ENCODE data around the gene MBNL1.

Gene MBNL1

DNA sequence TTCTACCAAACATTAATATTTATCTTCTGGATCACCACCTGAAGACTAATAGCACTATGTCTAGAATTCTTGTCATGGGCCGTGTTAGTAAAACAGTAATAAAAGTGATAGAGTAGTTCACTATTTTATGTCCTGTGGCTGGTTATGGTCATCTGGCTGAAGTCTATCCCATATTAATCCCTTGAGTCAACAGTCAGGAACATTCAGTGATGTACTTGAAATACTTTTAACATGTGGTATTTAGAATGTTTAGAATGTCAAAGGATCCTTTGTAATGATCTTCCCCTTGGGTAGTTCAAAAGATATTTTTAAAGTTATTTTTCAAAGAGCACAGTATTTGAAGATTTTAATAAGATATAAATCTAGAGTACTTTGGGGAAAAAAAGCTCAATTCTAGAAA, 117.0 kb downstream of the MBNL1 start:
- no peak overlapping the region for H3K4me3 ChIP-seq (ENCODE audit: low read depth, low read length)
- TF ChIP-seq CTCF (IDR thresholded peaks at IDR 0.05; ENCODE audit: low read depth, low read length): no peak

GRCh38 chr3:152386208-152386607, 117.5 kb downstream of the MBNL1 start:
- TF ChIP-seq CTCF (IDR thresholded peaks at IDR 0.05; ENCODE audit: low read depth, low read length): no peak
- no peak overlapping the region for H3K4me3 ChIP-seq (ENCODE audit: low read depth, low read length)

DNA sequence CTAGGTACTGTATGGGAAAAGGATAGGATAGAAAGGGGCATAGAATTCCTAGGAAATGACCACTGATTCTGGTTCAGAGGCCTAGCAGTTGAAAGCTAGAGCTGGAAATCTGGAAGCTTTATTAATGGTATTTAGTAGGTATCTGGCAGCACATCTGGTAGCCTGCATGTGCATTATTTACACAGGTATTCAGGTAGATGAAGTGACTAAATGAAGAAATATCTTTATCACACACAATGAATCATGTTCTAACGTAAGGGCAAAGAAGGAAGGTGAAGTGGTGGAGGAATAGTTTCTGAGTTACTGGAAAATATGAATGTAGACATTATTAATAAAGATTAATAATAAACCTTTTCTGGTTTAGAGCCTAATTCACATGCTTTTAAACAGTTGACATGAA, 119.9 kb downstream of the MBNL1 start:
- no peak overlapping the region for H3K4me3 ChIP-seq (ENCODE audit: low read depth, low read length)
- TF ChIP-seq CTCF (IDR thresholded peaks at IDR 0.05; ENCODE audit: low read depth, low read length): no peak

- TF ChIP-seq CTCF (IDR thresholded peaks at IDR 0.05; ENCODE audit: low read depth, low read length): no peak
- H3K4me3 ChIP-seq (ENCODE audit: low read depth, low read length): no peak overlapping the region
These were observed 120.7 kb downstream of the MBNL1 start for GRCh38 chr3:152389316-152389934.

GRCh38 chr3:152390647-152391046, 121.9 kb downstream of the MBNL1 start:
- TF ChIP-seq CTCF (IDR thresholded peaks at IDR 0.05; ENCODE audit: low read depth, low read length): no peak
- no peak overlapping the region for H3K4me3 ChIP-seq (ENCODE audit: low read depth, low read length)

DNA sequence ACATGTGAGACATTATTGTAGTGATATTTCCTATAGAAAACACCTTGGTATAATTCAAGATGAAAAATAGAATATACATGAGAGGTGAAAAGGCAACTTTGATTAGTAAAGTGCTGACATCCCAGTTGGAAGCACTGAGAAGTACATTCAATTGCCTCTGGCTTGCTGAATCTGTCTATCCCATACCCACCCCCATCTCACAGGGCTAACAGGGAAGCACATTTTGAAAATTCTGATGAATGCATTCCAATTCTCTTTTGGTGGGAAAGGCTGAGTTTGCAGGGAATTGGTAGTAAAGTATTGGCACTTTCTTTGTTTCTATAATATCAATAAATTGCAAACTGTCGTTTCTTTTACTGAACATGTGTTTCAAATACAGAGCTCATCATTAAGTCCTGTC, 122.9 kb downstream of the MBNL1 start:
- TF ChIP-seq CTCF (IDR thresholded peaks at IDR 0.05; ENCODE audit: low read depth, low read length): no peak
- no peak overlapping the region for H3K4me3 ChIP-seq (ENCODE audit: low read depth, low read length)

DNA sequence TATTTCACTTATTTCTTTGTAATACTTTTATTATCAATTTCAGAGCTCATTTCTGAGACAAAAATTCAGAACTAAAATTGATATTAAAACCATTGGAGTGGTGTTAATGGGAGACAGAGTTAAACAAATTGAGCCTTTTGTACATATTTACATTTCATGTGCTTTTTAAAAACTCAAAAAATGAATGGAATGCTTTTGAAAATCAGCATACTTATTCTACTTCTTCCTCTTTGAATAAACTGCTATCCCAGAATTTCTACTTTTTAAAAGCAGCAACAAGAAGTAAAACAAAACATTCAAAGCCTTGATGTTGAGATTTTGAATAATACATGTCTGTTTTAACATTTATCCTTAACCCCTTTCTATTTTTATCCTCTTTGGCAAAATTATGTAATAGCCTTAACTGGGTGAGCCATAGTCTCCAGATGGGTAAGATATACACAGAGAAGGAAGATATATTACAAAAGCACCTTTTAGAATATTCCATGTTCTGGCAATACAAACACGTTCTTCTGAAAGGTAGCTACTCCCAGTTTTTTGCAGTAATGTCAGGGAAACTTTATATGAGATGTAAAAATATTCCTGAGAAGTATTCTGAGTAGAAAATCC, 123.6 kb downstream of the MBNL1 start:
- H3K4me3 ChIP-seq (ENCODE audit: low read depth, low read length): no peak overlapping the region
- TF ChIP-seq CTCF (IDR thresholded peaks at IDR 0.05; ENCODE audit: low read depth, low read length): no peak

Measured in WI38 (cell line).